ENCODE results near the gene CCDC34.

CCDC34 gene

GRCh38 chr11:27392278-27393114 lies 29.5 kb upstream of the CCDC34 start:
- no peak for DNase-seq

GRCh38 chr11:27391331-27392015 lies 28.5 kb upstream of the CCDC34 start:
- no peak for DNase-seq

GRCh38 chr11:27390318-27391295 lies 27.6 kb upstream of the CCDC34 start:
- no peak for DNase-seq

GRCh38 chr11:27388869-27389268 lies 25.9 kb upstream of the CCDC34 start:
- DNase-seq, result no peak

GRCh38 chr11:27388001-27388400 lies 25.0 kb upstream of the CCDC34 start:
- no peak for DNase-seq

GRCh38 chr11:27387362-27387761 lies 24.3 kb upstream of the CCDC34 start:
- DNase-seq, result no peak

GRCh38 chr11:27386181-27386845 lies 23.3 kb upstream of the CCDC34 start:
- no peak for DNase-seq

GRCh38 chr11:27385245-27385644 lies 22.2 kb upstream of the CCDC34 start:
- DNase-seq, result no peak

- DNase-seq, result no peak
Observed at GRCh38 chr11:27384227-27384626, 21.2 kb upstream of the CCDC34 start.

GRCh38 chr11:27383645-27384044 lies 20.6 kb upstream of the CCDC34 start:
- DNase-seq, result no peak

- DNase-seq, result no peak
Observed at GRCh38 chr11:27381238-27381666, 18.2 kb upstream of the CCDC34 start.

GRCh38 chr11:27380771-27381170 lies 17.8 kb upstream of the CCDC34 start:
- DNase-seq, result no peak

GRCh38 chr11:27379449-27379848 lies 16.4 kb upstream of the CCDC34 start:
- DNase-seq, result no peak

- no peak for DNase-seq
Observed at GRCh38 chr11:27375370-27375769, 12.4 kb upstream of the CCDC34 start.

- no peak for DNase-seq
Observed at GRCh38 chr11:27373856-27374602, 11.0 kb upstream of the CCDC34 start.

- DNase-seq, result no peak
Observed at GRCh38 chr11:27373392-27373791, 10.4 kb upstream of the CCDC34 start.

GRCh38 chr11:27372164-27372563 lies 9.1 kb upstream of the CCDC34 start:
- no peak for DNase-seq

GRCh38 chr11:27371489-27371888 lies 8.5 kb upstream of the CCDC34 start:
- no peak for DNase-seq

- DNase-seq, result no peak
Observed at GRCh38 chr11:27370374-27370773, 7.4 kb upstream of the CCDC34 start.

GRCh38 chr11:27367881-27368280 lies 4.9 kb upstream of the CCDC34 start:
- no peak for DNase-seq

- no peak for DNase-seq
Observed at GRCh38 chr11:27363576-27364117, 632 bp upstream of the CCDC34 start.

Data from NCI-H1436 (cell line).